Suprapubic skin (tissue), 3 donors: Measurements from ENCODE around the gene MAD1L1.

ENCODE experiments used
- CTCF ChIP-seq, 2 donors: fragments of 200-600 bp in 1 of 2; fragments of 450-650 bp in 1 of 2; sonication (generic) in 1 of 2; IDR thresholded peaks; one replicate each; pipeline ENCODE4 v1.5.1; 2016 to 2019; ENCODE audit warnings: antibody characterized with exemption in 2 of 2, mild to moderate bottlenecking in 1 of 2, moderate library complexity in 1 of 2
- POLR2A ChIP-seq, 2 donors: fragments of 450-650 bp; IDR thresholded peaks; one replicate each; pipeline ENCODE4 v1.6.1; 2017; ENCODE audit warnings: antibody characterized with exemption in 2 of 2, mild to moderate bottlenecking in 2 of 2, moderate library complexity in 2 of 2

GRCh38 chr7:2201128-2201527 is 31.6 kb downstream of the MAD1L1 start:
- TF ChIP-seq CTCF (IDR thresholded peaks at IDR 0.05): no peak
- no peak for TF ChIP-seq POLR2A (IDR thresholded peaks at IDR 0.05)
